ENCODE measurements around the gene MFRP. TPM values are rescaled to one million over a fixed set of nuclear protein-coding genes. Genes with fewer than 3 reads are reported as not detected.

The MFRP gene
- total RNA-seq, 2 donors from 2014 or later: not detected

DNA sequence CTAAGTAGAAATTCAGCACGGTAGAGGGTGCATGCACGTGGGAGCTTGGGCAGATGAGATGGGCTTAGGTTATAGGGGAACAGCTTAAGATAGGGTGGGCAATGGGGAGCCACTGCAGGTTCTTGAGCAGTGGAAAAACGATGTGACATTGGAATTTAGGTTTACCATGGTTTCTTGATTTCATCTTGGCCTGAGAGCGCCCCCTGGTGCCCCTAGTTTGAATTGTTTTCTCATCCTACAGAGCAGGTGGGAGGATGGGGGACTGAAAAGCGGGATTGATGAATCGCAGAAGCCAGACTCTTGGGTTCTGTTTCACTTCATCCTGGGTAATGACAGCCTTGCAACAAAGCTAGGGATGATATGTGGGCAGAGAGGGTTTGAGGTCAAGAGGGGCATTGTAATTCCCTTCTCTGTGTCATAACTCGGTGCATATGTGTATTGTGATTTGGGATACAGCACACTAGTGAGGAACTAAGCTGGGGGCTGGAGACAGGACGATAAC, 22.9 kb downstream of the MFRP start:
- intact Hi-C loops (cut with DNase I): loop anchor here (5.0 kb wide), 2 partner anchors 116 to 221 kb away; partner anchors contain the start of genes CBL and DPAGT1
- Histone ChIP-seq H3K9me3 (no peaks in the 10 kb centered on the region), H3K27ac (no peak overlapping the region), H3K27me3 (replicated peaks; ENCODE audit: insufficient read depth) (peaks cover 5% of the 10 kb centered on the region), H3K4me1 (replicated peaks) (no peaks in the 10 kb centered on the region), H3K36me3 (no peaks in the 10 kb centered on the region), H3K4me3 (no peak overlapping the region)
- no peak for TF ChIP-seq POLR2A (IDR thresholded peaks at IDR 0.05)
- TF ChIP-seq, protein P1, sequence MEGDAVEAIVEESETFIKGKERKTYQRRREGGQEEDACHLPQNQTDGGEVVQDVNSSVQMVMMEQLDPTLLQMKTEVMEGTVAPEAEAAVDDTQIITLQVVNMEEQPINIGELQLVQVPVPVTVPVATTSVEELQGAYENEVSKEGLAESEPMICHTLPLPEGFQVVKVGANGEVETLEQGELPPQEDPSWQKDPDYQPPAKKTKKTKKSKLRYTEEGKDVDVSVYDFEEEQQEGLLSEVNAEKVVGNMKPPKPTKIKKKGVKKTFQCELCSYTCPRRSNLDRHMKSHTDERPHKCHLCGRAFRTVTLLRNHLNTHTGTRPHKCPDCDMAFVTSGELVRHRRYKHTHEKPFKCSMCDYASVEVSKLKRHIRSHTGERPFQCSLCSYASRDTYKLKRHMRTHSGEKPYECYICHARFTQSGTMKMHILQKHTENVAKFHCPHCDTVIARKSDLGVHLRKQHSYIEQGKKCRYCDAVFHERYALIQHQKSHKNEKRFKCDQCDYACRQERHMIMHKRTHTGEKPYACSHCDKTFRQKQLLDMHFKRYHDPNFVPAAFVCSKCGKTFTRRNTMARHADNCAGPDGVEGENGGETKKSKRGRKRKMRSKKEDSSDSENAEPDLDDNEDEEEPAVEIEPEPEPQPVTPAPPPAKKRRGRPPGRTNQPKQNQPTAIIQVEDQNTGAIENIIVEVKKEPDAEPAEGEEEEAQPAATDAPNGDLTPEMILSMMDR (IDR thresholded peaks at IDR 0.05): peak; percentile 43 to 66 (median 64)
- TF ChIP-seq POLR2AphosphoS5 (IDR thresholded peaks at IDR 0.05): peak; percentile 32
- 23% methylated on average over 8 of the region's 8 CpGs for WGBS
- peak; percentile 44 for DNase-seq (ENCODE audit: low spot score)

DNA sequence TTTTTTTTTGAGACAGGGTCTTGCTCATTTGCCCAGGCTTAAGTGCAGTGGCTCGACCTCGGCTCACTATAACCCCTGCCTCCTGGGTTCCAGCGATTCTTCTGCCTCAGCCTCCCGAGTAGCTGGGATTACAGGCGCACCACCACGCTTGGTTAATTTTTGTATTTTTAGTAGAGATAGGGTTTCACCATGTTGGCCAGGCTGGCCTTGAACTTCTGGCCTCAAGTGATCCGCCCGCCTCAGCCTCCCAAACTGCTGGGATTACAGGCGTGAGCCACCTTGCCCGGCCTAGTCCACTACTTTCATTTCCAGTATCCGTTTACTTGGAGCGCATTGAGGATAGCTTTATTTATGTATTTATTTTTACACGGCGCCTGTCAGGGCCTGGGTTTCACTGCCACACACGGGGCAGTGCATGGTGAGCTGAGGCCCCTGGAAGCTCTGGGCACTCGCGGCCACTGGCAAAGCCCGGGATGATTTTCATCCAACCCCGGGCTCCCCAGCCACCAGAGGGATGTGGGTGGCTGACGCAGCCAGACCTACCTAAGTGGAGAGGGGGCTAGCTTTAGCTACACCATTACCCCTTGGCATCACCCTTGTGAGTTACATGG, 23.5 kb downstream of the MFRP start:
- TF ChIP-seq POLR2AphosphoS5 (IDR thresholded peaks at IDR 0.05) (no peak), POLR2A (IDR thresholded peaks at IDR 0.05) (no peak)
- TF ChIP-seq, protein P1 (IDR thresholded peaks at IDR 0.05): no peak
- Histone ChIP-seq H3K36me3 (no peaks in the 10 kb centered on the region), H3K9me3 (no peaks in the 10 kb centered on the region), H3K27me3 (replicated peaks; ENCODE audit: insufficient read depth) (peaks cover 5% of the 10 kb centered on the region), H3K4me3 (no peak overlapping the region), H3K4me1 (replicated peaks) (no peaks in the 10 kb centered on the region), H3K27ac (no peak overlapping the region)
- intact Hi-C loops (cut with DNase I): loop anchor here (5.0 kb wide), 2 partner anchors 116 to 221 kb away; partner anchors contain the start of genes CBL and DPAGT1
- no peak for DNase-seq (ENCODE audit: low spot score)
- 83% methylated on average over 20 of the region's 20 CpGs for WGBS

DNA sequence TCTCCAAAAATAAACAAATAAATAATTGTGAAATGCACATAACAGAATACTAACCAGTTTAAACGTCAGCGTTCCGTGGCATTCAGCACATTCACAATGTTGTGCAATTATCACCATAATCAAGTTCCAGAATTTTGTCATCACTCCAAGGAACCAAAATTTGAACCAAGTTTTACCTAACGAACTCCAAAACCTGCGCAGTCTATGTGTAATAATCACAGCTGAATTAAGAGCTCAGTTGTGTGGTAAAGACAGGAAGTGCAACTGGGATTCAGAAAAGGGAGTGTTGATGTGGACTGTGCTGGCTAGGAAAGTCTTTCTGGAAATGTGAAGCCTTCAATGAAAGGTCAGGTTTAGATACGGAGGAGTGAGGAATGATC, 24.2 kb downstream of the MFRP start:
- H3K4me3 ChIP-seq: no peak overlapping the region
- TF ChIP-seq, protein P1 (IDR thresholded peaks at IDR 0.05): no peak
- no peak for TF ChIP-seq POLR2A (IDR thresholded peaks at IDR 0.05)
- no peak for TF ChIP-seq POLR2AphosphoS5 (IDR thresholded peaks at IDR 0.05)
- no peak overlapping the region for H3K27ac ChIP-seq
- H3K9me3 ChIP-seq: no peaks in the 10 kb centered on the region
- WGBS: 79% methylated on average over 6 of the region's 6 CpGs
- DNase-seq (ENCODE audit: low spot score): no peak
- intact Hi-C loops (cut with DNase I): loop anchor here (5.0 kb wide), 2 partner anchors 115 to 220 kb away; partner anchors contain the start of genes CBL and DPAGT1
- no peaks in the 10 kb centered on the region for H3K36me3 ChIP-seq
- H3K4me1 ChIP-seq (replicated peaks): no peaks in the 10 kb centered on the region
- H3K27me3 ChIP-seq (replicated peaks; ENCODE audit: insufficient read depth): peaks cover 5% of the 10 kb centered on the region

DNA sequence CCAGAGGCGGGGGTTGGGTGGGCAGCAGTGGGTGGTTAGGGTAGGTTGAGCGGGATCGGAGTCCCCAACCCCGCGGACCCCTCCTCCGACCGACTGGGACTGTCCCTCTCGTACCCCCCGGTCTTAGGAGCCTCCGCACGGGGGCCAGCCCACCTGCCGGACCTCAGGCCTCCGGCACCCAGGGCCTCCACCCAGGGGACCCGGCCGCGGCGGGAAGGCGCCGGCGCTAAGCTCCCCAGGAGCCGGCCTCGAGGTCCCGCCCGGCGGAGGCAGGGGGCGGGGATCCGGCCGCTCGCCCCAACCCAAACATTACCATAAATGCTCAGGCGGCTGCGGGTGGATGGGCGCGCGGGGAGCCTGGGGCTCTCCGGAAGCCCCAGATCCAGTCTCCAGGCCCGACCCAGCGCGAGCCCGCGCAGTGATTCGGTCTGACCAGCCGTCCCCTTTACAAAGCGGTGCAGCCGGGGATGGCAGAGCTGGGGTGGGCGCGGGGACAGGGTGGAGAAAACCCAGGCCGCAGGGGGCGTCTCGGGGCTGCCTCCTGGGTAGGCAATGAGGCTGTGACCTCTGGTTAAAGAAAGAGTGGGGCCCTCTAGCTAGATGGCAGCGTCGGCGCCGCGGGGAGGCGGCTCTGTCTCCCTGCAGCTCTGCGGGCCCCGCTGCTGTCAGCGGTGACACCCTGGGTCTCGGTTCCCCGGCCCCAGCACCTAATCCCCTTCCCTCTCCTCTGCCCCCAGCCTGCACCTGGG, 25.6 kb downstream of the MFRP start:
- H3K36me3 ChIP-seq: no peaks in the 10 kb centered on the region
- no peaks in the 10 kb centered on the region for H3K9me3 ChIP-seq
- intact Hi-C loops (cut with DNase I): loop anchor here (5.0 kb wide), 2 partner anchors 114 to 219 kb away; partner anchors contain the start of genes CBL and DPAGT1
- TF ChIP-seq, protein P1 (IDR thresholded peaks at IDR 0.05): no peak
- TF ChIP-seq POLR2A (IDR thresholded peaks at IDR 0.05) (no peak), POLR2AphosphoS5 (IDR thresholded peaks at IDR 0.05) (no peak)
- peak overlapping the region; percentile 20 to 31 for H3K4me3 ChIP-seq
- H3K27ac ChIP-seq: peak overlapping the region; percentile 71 to 81
- 12% methylated on average over 36 of the region's 60 CpGs for WGBS
- H3K27me3 ChIP-seq (replicated peaks; ENCODE audit: insufficient read depth): peaks cover 7% of the 10 kb centered on the region
- no peaks in the 10 kb centered on the region for H3K4me1 ChIP-seq (replicated peaks)
- no peak for DNase-seq (ENCODE audit: low spot score)
